GM21786 (cell line): ENCODE measurements around the gene NUP42.
"Not testable (repeated sequence)": the region's sequence is repeated elsewhere in the genome, so short reads cannot be mapped to it uniquely, and the experiment has no call there.

Source experiments
- ATAC-seq: cut with Tn5 transposase; IDR thresholded peaks from one replicate; pipeline ENCODE4 v1.9.1; 2021; ENCODE audit not compliant: unreplicated experiment

The NUP42 gene, protein sequence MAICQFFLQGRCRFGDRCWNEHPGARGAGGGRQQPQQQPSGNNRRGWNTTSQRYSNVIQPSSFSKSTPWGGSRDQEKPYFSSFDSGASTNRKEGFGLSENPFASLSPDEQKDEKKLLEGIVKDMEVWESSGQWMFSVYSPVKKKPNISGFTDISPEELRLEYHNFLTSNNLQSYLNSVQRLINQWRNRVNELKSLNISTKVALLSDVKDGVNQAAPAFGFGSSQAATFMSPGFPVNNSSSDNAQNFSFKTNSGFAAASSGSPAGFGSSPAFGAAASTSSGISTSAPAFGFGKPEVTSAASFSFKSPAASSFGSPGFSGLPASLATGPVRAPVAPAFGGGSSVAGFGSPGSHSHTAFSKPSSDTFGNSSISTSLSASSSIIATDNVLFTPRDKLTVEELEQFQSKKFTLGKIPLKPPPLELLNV

DNA sequence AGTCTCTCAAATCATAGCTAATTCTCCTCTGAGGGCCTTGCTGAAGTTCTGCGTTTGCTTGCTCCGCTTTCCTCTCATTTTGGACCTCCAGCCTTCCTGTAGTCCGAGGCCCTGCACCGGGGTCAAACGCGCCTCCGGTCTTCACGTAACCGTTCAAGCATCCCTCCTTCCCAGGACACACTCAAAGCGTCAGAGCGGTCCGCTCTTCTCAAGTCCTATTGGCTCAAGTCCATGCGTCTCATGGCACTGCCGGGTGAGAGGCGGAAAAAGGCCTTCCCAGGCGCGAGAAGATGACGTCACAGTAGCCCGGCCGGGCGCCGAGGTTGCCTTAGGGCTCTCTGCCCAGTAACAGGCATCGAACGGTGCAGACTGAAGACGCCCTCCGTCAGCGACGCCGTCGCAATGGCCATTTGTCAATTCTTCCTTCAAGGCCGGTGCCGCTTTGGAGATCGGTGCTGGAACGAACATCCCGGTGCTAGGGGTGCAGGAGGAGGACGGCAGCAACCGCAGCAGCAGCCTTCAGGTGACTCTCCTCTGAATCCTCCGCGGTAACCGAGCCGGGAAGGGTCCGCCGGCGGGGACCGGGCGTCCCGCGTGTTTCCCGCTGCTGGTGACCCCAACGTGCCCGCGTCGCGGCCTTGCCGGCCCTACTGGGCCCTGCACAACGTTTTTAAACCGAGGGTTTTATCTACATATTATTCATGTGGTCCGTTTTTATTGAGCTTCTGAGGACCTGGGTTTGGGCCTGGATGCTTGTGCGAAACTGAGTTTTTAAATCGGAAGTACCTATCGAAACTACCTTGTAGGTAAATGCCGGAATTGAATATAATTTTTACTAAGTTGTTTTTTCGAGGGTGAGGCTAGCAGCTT is at the start of gene NUP42:
NUP42 (plus strand) TSS at position 365 of the 870 bp plus-strand sequence; CDS start at position 403, 38 bp downstream.
- ATAC-seq: peak; percentile 98

DNA sequence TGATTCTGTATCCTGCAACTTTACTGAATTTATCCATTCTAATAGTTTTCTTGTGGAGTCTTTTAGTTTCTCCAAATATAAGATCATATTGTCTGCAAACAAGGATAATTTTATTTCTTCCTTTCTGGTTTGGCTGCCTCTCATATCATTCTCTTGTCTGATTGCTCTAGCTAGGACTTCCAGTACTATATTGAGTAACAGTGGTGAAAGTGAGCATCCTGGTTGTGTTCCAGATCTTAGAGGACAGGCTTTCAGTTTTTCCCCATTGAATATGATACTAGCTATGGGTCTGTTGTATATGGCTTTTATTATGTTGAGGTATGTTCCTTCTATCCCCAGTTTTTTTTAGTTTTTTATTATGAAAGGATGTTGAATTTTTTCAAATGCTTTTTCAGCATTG is 48.1 kb upstream of the NUP42 start:
- ATAC-seq: no peak

DNA sequence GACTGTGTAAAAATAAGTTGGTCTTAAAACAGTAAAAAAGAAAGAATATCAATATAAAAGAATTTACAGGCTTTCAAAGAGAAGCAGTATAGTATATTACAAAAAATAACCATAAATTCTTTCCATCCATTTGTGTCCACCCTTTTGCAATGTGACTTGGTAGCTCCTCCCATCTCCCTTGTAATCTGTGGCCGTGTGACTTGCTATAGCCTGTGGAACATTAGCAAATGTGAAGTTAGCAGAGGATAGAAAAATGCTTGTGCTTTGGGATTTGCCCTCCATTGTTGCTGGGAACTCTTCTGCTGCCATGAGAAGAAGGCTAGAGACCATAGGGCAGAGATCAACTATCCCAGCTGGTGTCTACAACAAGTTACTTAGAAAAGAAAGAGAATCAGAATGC is 46.1 kb upstream of the NUP42 start:
- no peak for ATAC-seq

DNA sequence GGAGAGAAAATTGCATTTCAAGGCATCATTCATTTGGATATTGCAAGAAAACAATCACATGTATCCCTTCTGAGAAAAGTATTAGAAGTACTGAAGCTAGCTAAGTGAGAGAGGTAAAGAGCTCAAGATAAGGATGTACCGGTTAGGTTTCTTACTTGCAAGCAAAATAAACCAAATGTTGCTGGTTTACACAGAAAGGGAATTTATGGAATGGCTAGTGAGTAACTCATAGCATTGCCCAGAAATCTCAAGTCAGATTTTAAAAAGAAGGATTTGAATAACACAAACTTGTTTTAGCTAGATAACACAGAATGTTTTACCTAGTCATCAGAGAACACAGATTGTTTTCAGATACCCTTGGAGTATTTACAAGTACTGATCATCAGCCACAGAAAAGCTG is 45.6 kb upstream of the NUP42 start:
- ATAC-seq: no peak

DNA sequence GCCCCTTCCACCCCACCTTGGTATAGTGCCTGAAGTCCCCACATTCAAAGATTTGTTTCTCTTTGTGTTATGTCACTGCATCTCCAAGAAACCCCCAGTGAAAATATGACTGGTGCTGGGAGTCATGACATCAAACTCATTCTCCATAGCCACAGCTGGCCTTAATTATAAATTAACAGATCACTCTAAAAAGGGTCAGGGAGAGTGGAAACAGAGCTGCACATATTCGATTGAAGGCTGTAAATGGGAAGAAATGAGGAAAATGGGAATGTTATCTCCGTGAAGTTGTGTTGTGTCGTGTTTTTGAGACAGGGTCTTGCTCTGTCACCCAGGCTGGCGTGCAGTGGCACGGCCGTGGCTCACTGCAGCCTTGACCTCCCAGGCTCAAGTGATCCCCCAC is 24.2 kb upstream of the NUP42 start:
- ATAC-seq: no peak

DNA sequence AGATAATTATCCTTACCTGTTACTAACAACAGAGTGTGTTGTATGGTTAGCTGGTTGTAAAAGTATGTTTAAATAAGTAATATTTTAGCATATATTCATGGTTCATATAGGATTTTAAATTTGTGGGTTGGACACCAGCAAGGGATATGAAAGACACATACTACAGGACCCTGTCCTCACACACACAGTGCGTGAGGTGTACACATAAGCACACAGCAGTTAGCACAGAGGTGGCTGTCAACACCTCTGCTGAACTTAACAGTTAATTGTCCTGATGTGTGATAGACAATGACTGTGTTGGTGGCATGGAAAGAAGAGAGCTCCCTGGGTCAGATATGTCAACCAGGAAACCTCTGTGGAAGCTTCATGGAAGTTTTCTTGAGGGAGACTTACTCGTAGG is 23.3 kb upstream of the NUP42 start:
- no peak for ATAC-seq

DNA sequence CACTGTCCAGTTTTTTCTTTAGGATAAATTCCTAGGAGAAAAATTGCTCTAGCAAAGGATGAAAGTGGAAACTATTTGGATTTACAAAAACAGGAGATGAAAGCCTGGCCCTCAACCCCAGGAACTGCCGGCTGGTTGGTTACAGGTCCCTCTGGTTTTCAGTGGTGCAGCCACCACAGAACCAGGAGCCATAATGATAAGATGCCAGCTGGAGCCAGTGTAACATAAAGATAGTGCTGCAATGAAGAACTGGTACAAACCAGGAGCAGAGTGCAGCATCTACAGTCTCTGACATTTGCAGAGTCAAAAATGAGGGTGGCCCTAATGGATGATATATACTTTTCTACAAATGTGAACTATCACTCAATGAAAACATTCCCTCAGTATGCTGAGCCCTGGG is 20.4 kb upstream of the NUP42 start:
- no peak for ATAC-seq

DNA sequence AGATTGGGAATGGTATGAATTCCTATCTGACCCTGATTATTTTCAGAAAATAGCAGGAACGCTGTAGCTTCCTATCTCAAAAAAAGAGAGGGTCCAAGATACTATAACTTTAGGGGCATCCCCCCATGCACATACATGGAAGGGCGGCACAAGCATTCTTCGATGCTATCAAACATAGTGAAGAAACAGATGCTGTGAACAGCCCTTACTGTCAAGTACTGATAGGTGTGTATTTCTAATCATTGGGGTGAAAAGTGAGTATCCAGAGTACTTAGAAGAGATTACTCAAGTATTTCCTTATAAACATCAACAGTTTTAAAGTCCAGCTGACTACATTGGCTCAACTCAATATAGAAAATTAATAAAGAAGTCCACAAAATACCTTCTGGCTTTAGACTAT is 17.0 kb upstream of the NUP42 start:
- no peak for ATAC-seq

DNA sequence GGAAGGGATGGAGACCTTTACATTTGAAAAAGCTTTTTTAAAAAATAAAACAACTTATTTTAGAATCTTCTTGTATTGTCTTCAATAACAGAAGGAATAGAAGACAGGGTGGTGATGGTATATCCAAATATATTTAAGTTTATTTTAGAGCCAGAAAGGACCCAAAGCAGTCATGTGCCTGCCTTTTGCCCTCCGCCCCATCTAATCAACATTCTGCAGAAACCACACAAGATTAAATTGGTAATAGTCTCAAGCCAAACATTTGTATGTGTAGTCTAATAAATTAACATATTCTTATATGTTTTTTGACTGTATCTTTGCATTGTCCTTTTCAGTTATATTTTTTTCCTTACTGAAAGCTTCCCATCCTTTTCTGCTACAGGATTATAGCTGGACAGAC is 16.5 kb upstream of the NUP42 start:
- ATAC-seq: no peak

DNA sequence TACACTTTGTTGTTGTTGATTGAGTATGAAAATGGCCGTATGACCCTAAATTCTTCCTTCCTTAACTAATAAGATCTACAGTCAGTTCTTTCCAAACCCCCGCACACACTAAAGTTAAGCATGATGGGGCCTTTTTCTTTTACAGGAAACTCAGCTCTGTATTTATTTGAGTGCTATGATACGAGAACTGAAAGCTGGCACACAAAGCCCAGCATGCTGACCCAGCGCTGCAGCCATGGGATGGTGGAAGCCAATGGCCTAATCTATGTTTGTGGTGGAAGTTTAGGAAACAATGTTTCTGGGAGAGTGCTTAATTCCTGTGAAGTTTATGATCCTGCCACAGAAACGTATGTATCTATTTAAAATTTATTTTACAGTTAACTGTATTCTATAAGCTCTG is 14.2 kb upstream of the NUP42 start:
- ATAC-seq: no peak

DNA sequence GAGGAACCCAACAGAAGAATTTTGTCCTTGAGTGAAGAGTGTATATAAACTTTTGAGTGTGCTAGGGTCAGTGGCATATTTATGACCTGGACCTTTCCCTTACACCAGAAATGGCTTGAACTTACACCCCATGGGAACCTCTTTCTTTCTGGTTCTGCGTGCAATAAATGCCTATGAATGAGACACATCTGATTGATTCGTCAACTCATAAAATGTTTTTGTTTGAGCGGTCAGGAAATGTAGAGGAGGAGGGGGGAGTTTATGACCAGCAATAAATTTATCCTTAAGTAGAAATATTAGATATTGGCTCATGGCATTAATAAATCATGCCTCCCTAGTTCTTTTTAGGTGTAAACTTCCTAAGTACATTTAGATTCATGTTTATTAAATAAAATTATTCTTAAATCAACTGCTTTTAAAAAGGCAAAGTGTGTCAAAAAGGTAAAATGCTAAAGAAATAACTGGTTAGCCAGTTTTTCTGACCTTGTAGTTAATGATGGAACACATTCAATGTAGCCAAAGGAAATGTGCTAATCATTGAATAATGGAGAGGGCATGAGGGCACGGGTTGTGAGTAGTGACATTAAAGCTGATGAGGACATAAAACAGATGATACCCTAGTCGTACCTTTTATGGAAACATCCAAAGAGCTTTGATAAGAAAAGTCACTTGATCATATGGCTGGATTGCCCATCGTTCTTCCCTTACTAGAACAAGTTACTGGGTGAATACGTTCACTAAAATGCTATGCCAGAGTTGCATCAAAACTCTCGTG is 13.6 kb upstream of the NUP42 start:
- no peak for ATAC-seq

DNA sequence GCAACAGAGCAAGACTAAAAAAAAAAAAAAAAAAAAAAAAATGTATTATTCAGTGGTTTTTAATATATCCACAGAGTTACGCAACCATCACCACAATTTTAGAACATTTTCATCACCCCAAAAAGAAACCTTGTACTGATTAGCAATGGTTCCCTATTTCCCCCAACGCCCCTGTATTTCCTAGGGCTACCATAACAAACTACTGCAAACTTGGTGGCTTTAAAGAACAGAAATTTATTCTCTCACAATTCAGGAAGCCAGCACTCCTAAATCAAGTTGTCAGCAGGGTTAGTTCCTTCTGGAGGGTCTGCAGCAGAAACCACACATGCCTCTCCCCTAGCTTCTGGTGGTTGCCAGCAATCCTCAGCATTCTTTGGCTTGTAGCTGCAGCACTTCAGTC is 5.9 kb upstream of the NUP42 start:
- ATAC-seq: no peak

DNA sequence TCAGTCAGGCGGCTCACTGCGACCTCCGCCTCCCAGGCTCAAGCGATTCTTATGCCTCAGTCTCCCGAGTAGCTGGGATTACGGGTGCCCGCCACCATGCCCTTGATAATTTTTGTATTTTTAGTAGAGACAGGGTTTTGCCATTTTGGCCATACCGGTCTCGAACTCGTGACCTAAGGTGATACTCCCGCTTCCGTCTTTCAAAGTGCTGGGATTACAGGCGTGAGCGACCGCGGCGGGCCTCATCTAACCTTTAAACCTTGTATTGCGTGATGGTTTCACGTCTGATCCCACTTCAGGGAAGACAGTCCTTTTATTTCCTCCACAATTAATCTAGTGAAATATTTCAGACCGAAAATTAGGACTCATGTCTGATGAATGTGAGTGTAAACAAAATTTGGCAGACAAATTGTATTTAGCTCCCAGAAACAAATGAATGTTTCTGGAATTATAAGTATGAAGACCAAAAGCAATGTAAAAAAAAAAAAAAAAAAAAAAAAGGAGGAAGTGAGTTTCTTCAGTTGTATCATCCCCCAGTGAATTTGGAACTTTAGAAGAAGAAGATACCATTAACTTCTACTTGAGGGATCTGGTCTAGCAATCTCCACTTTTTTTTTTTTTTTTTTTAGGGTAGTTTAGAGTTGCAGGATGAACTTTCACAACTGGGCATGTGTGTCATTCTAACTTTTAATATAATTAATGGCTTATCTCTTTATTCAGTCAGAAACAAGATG is 1.6 kb downstream of the NUP42 start:
- ATAC-seq: no peak

DNA sequence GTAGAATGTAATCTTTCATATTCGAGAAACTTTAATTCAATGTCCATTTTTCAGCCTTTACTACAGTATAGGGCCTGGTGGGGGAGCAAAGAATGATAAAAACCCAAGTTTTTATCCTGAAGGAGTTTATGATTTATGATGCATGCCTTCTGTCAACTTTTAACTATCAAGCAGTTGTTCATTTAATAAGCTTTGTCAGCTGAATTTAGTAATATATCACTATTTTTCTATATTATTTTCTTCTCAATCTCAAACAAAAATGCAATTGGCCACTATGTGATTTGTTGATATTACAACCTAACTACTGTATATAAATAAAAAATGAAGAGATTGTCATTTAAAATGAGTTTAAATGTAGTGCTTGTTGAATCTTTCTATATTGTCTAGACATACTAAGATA is 2.4 kb downstream of the NUP42 start:
- no peak for ATAC-seq

DNA sequence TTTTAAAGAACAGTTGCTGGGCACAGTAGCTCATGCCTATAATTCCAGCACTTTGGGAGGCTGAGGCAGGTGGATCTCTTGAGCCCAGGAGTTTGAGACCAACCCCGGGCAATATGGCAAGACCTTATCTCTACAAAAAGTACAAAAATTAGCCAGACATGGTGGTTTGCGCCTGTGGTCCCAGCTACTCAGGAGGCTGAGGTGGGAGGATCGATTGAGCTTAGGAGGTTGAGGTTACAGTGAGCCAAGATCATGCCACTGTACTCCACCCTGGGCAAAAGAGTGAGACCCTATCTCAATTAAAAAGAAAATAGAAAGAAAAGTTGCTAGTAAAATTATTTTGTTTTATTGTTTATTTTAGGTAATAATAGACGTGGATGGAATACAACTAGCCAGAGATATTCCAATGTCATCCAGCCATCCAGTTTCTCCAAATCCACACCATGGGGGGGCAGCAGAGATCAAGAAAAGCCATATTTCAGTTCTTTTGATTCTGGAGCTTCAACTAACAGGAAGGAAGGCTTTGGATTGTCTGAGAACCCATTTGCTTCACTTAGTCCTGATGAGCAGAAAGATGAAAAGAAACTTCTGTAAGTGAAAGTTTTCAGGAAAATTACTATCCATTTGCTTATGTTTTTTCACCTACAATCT is 3.0 kb downstream of the NUP42 start:
- ATAC-seq: no peak

DNA sequence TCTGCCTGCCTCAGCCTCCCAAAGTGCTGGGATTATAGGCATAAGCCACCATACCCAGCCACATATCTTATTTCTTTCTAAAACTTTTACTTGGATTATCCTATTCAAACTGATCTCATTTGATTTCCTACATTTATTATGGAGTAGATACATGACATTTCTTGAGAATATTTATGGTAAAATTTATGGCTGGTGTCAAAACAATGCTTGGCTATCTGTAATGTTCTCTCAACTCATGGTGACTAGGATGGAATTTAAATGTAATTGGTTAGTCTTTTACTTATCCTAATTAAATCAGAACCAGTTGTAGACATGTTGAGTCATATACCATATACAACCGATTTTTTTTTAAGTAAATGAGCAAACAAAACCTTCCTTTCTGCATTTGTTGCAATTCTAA is 4.1 kb downstream of the NUP42 start:
- ATAC-seq: no peak

DNA sequence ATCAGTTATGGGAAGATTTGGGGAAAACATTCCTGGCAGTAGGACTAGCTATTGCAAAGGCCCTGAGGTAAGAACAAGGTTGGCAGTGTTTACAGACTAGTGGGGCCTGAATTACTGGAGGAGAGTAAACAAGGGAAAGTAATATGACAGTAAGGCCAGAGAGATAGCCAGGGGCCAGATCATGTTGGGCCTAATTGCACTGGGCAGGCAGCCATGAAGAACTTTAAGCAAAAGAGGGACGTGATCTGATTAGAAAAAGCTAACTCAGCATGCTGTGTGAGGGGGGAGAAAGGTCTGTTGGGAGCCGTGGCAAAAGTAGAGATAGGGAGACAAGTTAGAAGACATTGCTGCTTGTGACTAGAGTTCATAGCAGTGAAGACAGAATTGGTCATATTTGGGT is 9.2 kb downstream of the NUP42 start:
- no peak for ATAC-seq

DNA sequence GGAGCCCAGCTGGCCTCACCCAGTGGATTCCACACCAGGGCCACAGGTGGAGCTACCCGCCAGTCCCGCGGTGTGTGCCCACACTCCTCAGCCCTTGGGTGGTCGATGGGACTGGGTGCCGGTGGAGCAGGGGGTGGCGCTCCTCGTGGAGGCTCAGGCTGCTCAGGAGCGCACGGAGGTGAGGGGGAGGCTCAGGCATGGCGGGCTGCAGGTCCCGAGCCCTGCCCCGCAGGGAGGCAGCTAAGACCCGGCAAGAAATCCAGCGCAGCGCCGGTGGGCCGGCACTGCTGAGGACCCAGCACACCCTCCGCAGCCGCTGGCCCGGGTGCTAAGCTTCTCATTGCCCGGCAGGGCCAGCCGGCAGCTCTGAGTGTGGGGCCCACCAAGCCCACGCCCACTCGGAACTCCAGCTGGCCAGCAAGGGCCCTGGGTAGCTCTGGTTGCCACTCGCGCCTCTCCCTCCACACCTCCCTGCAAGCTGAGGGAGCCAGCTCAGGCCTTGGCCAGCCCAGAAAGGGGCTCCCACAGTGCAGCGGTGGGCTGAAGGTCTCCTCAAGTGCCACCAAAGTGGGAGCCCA is 11.9 kb downstream of the NUP42 start:
- not testable (repeated sequence) for ATAC-seq

DNA sequence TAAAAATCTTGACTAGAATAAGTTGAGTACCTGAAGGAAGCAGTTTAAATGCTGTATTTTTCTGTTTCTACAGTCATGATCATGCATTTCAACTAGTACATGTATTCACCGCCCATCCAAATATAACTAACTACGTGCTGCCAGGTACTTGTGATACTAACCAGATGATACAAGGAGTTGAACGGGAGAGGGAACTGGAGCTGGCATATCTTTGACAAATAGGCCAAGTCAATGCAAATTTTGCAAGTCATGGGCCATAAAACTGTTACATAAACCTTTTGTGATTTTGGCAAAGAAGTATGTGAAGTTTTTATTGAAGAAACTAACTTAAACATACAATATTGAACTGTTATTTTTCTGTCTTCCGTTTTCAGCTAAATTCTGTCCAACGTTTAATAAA is 14.5 kb downstream of the NUP42 start:
- ATAC-seq: no peak

DNA sequence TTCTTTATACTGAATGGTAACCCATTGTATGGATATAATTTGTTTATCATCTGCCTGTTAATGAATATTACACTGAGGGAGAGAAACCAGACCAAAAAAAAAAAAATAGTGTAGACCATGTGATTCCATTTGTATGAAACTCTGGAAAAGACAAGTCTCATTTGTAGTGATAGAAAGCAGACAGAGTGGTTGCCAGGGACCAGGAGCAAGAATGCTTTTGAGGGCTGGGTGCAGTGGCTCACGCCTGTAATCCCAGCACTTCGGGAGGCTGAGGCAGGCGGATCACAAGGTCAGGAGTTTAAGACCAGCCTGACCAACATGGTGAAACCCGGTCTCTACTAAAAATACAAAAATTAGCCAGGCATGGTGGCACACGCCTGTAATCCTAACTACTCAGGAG is 15.9 kb downstream of the NUP42 start:
- not testable (repeated sequence) for ATAC-seq
